ENCODE data around the gene PTPN1.

DNA sequence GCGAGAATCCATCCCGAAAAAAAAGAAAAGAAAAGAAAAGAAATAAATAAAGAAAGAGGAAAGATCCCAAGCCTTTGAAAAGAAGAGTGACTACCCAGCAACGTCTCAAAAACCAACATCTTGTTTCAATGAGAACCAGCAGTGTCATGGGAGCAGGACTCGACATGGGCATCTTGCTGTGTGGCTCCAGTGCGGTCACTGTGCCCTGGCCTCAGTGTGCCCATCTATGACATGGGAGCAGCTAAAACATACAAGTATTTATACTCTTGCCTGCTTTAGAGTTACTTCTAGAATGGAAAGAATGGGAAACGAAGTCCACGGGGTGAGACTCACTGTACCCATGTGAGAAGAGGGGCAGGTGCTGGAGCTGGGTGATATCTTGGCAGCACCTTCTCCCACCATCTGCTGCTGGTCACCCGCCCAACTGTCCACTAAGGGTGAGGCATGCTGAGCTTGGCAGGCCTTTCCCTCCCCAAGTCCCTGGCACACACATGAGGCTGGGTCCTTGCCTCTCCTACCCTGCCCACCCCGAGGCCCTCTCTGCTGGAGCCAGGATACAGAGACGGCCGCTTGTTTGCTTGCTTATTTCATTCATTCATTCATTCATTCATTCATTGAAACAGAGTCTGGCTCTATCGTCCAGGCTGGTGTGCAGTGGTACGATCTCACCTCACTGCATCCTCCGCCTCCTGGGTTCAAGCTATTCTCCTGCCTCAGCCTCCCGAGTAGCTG is 103.4 kb downstream of the PTPN1 start:
- TF ChIP-seq, protein P1, sequence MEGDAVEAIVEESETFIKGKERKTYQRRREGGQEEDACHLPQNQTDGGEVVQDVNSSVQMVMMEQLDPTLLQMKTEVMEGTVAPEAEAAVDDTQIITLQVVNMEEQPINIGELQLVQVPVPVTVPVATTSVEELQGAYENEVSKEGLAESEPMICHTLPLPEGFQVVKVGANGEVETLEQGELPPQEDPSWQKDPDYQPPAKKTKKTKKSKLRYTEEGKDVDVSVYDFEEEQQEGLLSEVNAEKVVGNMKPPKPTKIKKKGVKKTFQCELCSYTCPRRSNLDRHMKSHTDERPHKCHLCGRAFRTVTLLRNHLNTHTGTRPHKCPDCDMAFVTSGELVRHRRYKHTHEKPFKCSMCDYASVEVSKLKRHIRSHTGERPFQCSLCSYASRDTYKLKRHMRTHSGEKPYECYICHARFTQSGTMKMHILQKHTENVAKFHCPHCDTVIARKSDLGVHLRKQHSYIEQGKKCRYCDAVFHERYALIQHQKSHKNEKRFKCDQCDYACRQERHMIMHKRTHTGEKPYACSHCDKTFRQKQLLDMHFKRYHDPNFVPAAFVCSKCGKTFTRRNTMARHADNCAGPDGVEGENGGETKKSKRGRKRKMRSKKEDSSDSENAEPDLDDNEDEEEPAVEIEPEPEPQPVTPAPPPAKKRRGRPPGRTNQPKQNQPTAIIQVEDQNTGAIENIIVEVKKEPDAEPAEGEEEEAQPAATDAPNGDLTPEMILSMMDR (conservative IDR thresholded peaks at IDR 0.05 in 1 of 2, IDR thresholded peaks at IDR 0.05 in 1 of 2; ENCODE audit: low read depth in 1 of 2, low read length in 2 of 2), result no peak
- TF ChIP-seq EZH2 (IDR thresholded peaks at IDR 0.05; ENCODE audit: low read length, missing control alignments), result no peak
